GM21529 (cell line): ENCODE data around the gene RPRD2.

Experiments
- ATAC-seq: cut with Tn5 transposase; IDR thresholded peaks from one replicate; pipeline ENCODE4 v1.9.1; 2021; ENCODE audit not compliant: unreplicated experiment

The RPRD2 gene

GRCh38 chr1:150469291-150469690 is 105.3 kb downstream of the RPRD2 start:
- no peak for ATAC-seq

- ATAC-seq = no peak
These were observed 108.8 kb downstream of the RPRD2 start for GRCh38 chr1:150472601-150473200.

GRCh38 chr1:150473659-150474058 is 109.7 kb downstream of the RPRD2 start:
- no peak for ATAC-seq

GRCh38 chr1:150474869-150475268 is 110.9 kb downstream of the RPRD2 start:
- no peak for ATAC-seq

GRCh38 chr1:150476754-150477153 is 112.8 kb downstream of the RPRD2 start:
- ATAC-seq = no peak

- no peak for ATAC-seq
These were observed 113.4 kb downstream of the RPRD2 start for GRCh38 chr1:150477320-150477719.

- ATAC-seq = no peak
These were observed 113.8 kb downstream of the RPRD2 start for GRCh38 chr1:150477733-150478132.

- no peak for ATAC-seq
These were observed 115.4 kb downstream of the RPRD2 start for GRCh38 chr1:150479370-150479769.

GRCh38 chr1:150479927-150480352 is 116.0 kb downstream of the RPRD2 start:
- no peak for ATAC-seq

- no peak for ATAC-seq
These were observed 120.5 kb downstream of the RPRD2 start for GRCh38 chr1:150484431-150484830.

GRCh38 chr1:150484861-150485260 is 120.9 kb downstream of the RPRD2 start:
- no peak for ATAC-seq

GRCh38 chr1:150486966-150487762 is 123.2 kb downstream of the RPRD2 start, which contains the start of gene TARS2:
TARS2 (plus strand) TSS chr1:150487419; CDS start chr1:150487451, 32 bp downstream.
- ATAC-seq = peak; percentile 100

- no peak for ATAC-seq
These were observed 123.8 kb downstream of the RPRD2 start for GRCh38 chr1:150487763-150488115.

GRCh38 chr1:150493175-150493574 is 129.2 kb downstream of the RPRD2 start:
- no peak for ATAC-seq

- ATAC-seq = no peak
These were observed 134.4 kb downstream of the RPRD2 start for GRCh38 chr1:150498342-150498741.

GRCh38 chr1:150505431-150505830 is 141.5 kb downstream of the RPRD2 start:
- ATAC-seq = no peak

GRCh38 chr1:150507912-150508864 is 144.2 kb downstream of the RPRD2 start, which contains the start of gene ECM1:
ECM1 (plus strand) TSS chr1:150508109; CDS start chr1:150508210, 101 bp downstream.
- no peak for ATAC-seq

- ATAC-seq = no peak
These were observed 145.0 kb downstream of the RPRD2 start for GRCh38 chr1:150508982-150509381.

- ATAC-seq = no peak
These were observed 147.6 kb downstream of the RPRD2 start for GRCh38 chr1:150511551-150511950.

- ATAC-seq = no peak
These were observed 148.2 kb downstream of the RPRD2 start for GRCh38 chr1:150511985-150512660.

- no peak for ATAC-seq
These were observed 148.9 kb downstream of the RPRD2 start for GRCh38 chr1:150512846-150513245.
